Left lung (tissue), 10 donors: Measurements from ENCODE around the gene GFER. TPM values are rescaled to one million over a fixed set of nuclear protein-coding genes. Genes with fewer than 3 reads are reported as not detected.

ENCODE experiments used
- ATAC-seq: fragments of 200-7000 bp; cut with Tn5 transposase; one replicate; pipeline ENCODE4 v1.9.1; 2020; ENCODE audit warnings: moderate library complexity
- DNase-seq, 4 donors: peaks; one replicate each; pipeline ENCODE4 v3.0.0-alpha.2; 2013 to 2020
- H3K27ac ChIP-seq, 2 donors: fragments of 200-600 bp; sonication (generic) in 1 of 2; one replicate each; pipeline versions ENCODE4 v1.5.0 to v1.8.0; 2020 to 2021
- H3K27me3 ChIP-seq, 2 donors: fragments of 200-600 bp; sonication (generic) in 1 of 2; one replicate each; pipeline versions ENCODE4 v1.5.0 to v1.8.0; 2020 to 2021
- H3K36me3 ChIP-seq, 2 donors: fragments of 200-600 bp; sonication (generic) in 1 of 2; one replicate each; pipeline versions ENCODE4 v1.5.0 to v1.8.0; 2020 to 2021
- H3K4me1 ChIP-seq, 2 donors: fragments of 200-600 bp; one replicate each; pipeline ENCODE4 v1.8.0; 2021
- H3K4me3 ChIP-seq, 2 donors: fragments of 200-600 bp; sonication (generic) in 1 of 2; one replicate each; pipeline versions ENCODE4 v1.5.0 to v1.8.0; 2020 to 2021; ENCODE audit warnings: mild to moderate bottlenecking in 1 of 2
- H3K9me3 ChIP-seq, 2 donors: fragments of 200-600 bp; sonication (generic) in 1 of 2; one replicate each; pipeline versions ENCODE4 v1.5.0 to v1.8.0; 2020 to 2021
- intact Hi-C, 2 donors: fragments of 100-400 bp; cut with DNase I; formaldehyde crosslinking; loops; one replicate each; pipeline versions ENCODE4 v1.11.2 to v1.14.2; 2022
- polyA plus RNA-seq, 6 donors: library from polyadenylated mRNA; unstranded; fragments of 120-200 nt; gene quantifications; one replicate each; pipeline ENCODE4 v1.2.1, GENCODE V29; 2013; ENCODE audit not compliant: insufficient read length in 6 of 6
- total RNA-seq, 2 donors: library from RNA; stranded (reverse); fragmentation: NEBNext Ultra II Directional; extraction: Animal tissue kit (Norgen Biotek cat#: 25700); gene quantifications; one replicate each; pipeline ENCODE4 v1.2.1, GENCODE V29; 2021
- TF ChIP-seq, protein P1 (sequence below), 2 donors: fragments of 200-600 bp; sonication (generic) in 1 of 2; IDR thresholded peaks; one replicate each; pipeline versions ENCODE4 v1.5.0 to v1.8.0; 2021; ENCODE audit warnings: antibody characterized with exemption in 2 of 2
- donor health status: DM: no; HTN: yes; CAD: no.
- donor health status: DM: no; HTN: no; CAD: no.

GFER gene
- total and polyA plus RNA-seq, 8 donors: 15.7 to 26.1 (median 20.0) TPM

GRCh38 chr16:2026461-2027023 lies 42.5 kb downstream of the GFER start, which contains the start of gene NHERF2:
Gene NHERF2 (plus strand): TSS chr16:2026902. CDS start chr16:2027006, 104 bp downstream.
- intact Hi-C loops: no loop called here
- Histone ChIP-seq H3K9me3 (no peaks in the 10 kb centered on the region), H3K4me3 (peak within 1 kb of the TSS; percentile 48 to 67), H3K27me3 (peaks cover 0 to 53% of the 10 kb centered on the region in 2 donors), H3K27ac (peak within 1 kb of the TSS; percentile 56 to 68), H3K36me3 (peaks cover 0 to 17% of the 10 kb centered on the region in 2 donors), H3K4me1 (peaks cover 17 to 66% of the 10 kb centered on the region in 2 donors)
- ATAC-seq (peak; percentile 25), DNase-seq (peak in 1 of 4 donors; percentile 84)
- TF ChIP-seq, protein P1, sequence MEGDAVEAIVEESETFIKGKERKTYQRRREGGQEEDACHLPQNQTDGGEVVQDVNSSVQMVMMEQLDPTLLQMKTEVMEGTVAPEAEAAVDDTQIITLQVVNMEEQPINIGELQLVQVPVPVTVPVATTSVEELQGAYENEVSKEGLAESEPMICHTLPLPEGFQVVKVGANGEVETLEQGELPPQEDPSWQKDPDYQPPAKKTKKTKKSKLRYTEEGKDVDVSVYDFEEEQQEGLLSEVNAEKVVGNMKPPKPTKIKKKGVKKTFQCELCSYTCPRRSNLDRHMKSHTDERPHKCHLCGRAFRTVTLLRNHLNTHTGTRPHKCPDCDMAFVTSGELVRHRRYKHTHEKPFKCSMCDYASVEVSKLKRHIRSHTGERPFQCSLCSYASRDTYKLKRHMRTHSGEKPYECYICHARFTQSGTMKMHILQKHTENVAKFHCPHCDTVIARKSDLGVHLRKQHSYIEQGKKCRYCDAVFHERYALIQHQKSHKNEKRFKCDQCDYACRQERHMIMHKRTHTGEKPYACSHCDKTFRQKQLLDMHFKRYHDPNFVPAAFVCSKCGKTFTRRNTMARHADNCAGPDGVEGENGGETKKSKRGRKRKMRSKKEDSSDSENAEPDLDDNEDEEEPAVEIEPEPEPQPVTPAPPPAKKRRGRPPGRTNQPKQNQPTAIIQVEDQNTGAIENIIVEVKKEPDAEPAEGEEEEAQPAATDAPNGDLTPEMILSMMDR (IDR thresholded peaks at IDR 0.05): no peak

- DNase-seq: peak in 1 of 4 donors; percentile 80
- H3K36me3 ChIP-seq: peaks cover 0 to 17% of the 10 kb centered on the region in 2 donors
- H3K27ac ChIP-seq: peak overlapping the region; percentile 56 to 68
- intact Hi-C loops: no loop called here
- TF ChIP-seq, protein P1 (IDR thresholded peaks at IDR 0.05): no peak
- H3K4me1 ChIP-seq: peaks cover 17 to 74% of the 10 kb centered on the region in 2 donors
- H3K4me3 ChIP-seq: peak overlapping the region; percentile 48 to 67
- peaks cover 0 to 46% of the 10 kb centered on the region in 2 donors for H3K27me3 ChIP-seq
- no peak for ATAC-seq
- no peaks in the 10 kb centered on the region for H3K9me3 ChIP-seq
Observed at GRCh38 chr16:2027024-2028010, 43.3 kb downstream of the GFER start.

GRCh38 chr16:2028146-2028545 lies 44.2 kb downstream of the GFER start:
- no peak for ATAC-seq
- Histone ChIP-seq H3K4me1 (peaks cover 19 to 74% of the 10 kb centered on the region in 2 donors), H3K27me3 (peaks cover 0 to 42% of the 10 kb centered on the region in 2 donors), H3K4me3 (peak overlapping the region; percentile 48 to 67), H3K27ac (peak overlapping the region in 1 of 2 donors; percentile 68), H3K36me3 (peaks cover 0 to 17% of the 10 kb centered on the region in 2 donors), H3K9me3 (no peaks in the 10 kb centered on the region)
- TF ChIP-seq, protein P1 (IDR thresholded peaks at IDR 0.05): no peak
- intact Hi-C loops: no loop called here
- no peak for DNase-seq

DNA sequence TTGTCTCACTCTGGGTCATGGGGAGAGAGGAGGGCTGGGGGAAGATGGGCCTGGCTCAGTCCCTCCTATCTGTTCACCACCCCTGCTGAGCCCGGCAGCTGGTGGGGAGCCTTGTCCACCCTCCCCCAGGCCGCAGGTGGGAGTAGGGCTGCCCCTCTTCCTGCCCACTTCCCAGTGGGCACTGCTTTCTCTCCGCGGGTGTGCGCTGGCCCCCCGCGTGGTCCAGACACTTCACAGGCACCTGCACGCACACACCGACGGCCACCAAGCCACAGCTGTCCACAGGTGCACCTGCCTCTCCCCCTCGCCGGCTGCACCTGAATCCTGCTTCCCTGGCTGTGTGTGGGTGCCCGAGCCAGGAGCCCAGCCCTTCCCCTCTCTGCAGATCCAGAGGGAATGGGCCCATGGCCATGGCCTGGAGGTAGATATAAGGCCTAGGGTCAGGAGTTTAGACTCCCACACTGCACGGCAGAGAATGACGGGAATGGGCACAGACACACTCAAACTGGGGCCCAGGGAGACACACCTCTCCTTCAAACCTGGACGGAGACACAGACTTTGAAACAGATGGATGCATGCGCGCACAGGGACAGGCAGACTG lies 44.7 kb downstream of the GFER start:
- H3K4me3 ChIP-seq: peak overlapping the region; percentile 48 to 67
- peak overlapping the region in 1 of 2 donors; percentile 85 for H3K27ac ChIP-seq
- peaks cover 21 to 74% of the 10 kb centered on the region in 2 donors for H3K4me1 ChIP-seq
- H3K36me3 ChIP-seq: peaks cover 0 to 17% of the 10 kb centered on the region in 2 donors
- no peaks in the 10 kb centered on the region for H3K9me3 ChIP-seq
- intact Hi-C loops: no loop called here
- ATAC-seq (no peak), DNase-seq (no peak)
- H3K27me3 ChIP-seq: peaks cover 0 to 42% of the 10 kb centered on the region in 2 donors
- TF ChIP-seq, protein P1 (IDR thresholded peaks at IDR 0.05): no peak
